Lung (tissue), 12 donors: ENCODE results near the gene GFRA1. TPM values are rescaled to one million over a fixed set of nuclear protein-coding genes. Genes with fewer than 3 reads are reported as not detected.

ENCODE experiments used
- ATAC-seq: fragments of 200-7000 bp; cut with Tn5 transposase; one replicate; pipeline ENCODE4 v1.9.1; 2020; ENCODE audit warnings: moderate number of reproducible peaks; ENCODE audit not compliant: insufficient read depth, low FRiP score
- DNase-seq, 3 donors: peaks; one replicate each; pipeline ENCODE4 v3.0.0-alpha.2; 2013 to 2017
- H3K27ac ChIP-seq, 2 donors: one replicate each; pipeline ENCODE4 v1.5.1; 2013; ENCODE audit warnings: mild to moderate bottlenecking in 2 of 2, moderate library complexity in 2 of 2, control low read depth in 1 of 2, inconsistent platforms in 1 of 2, low read depth in 1 of 2, low read length in 1 of 2
- H3K27me3 ChIP-seq, 3 donors: one replicate each; pipeline ENCODE4 v1.5.1; 2013; ENCODE audit warnings: low read length in 2 of 3; ENCODE audit not compliant: control insufficient read depth in 3 of 3, insufficient read depth in 3 of 3
- H3K36me3 ChIP-seq, 4 donors: one replicate each; pipeline ENCODE4 v1.5.1; 2013; ENCODE audit warnings: low read length in 4 of 4, mild to moderate bottlenecking in 1 of 4, moderate library complexity in 1 of 4; ENCODE audit not compliant: control insufficient read depth in 4 of 4, insufficient read depth in 4 of 4
- H3K4me1 ChIP-seq, 5 donors: one replicate each; pipeline ENCODE4 v1.5.1; 2013; ENCODE audit warnings: low read length in 5 of 5, mild to moderate bottlenecking in 2 of 5, moderate library complexity in 1 of 5; ENCODE audit not compliant: control insufficient read depth in 5 of 5, insufficient read depth in 5 of 5
- H3K4me3 ChIP-seq: one replicate; pipeline ENCODE4 v1.5.1; 2013; ENCODE audit warnings: mild to moderate bottlenecking, control low read depth, moderate library complexity
- H3K9ac ChIP-seq, 2 donors: one replicate each; pipeline ENCODE4 v1.5.1; 2013; ENCODE audit warnings: low read length in 2 of 2, control low read depth in 1 of 2; ENCODE audit not compliant: insufficient read depth in 1 of 2
- H3K9me3 ChIP-seq, 4 donors: one replicate each; pipeline ENCODE4 v1.5.1; 2013; ENCODE audit warnings: low read length in 3 of 4, mild to moderate bottlenecking in 1 of 4, moderate library complexity in 1 of 4; ENCODE audit not compliant: control insufficient read depth in 4 of 4, insufficient read depth in 3 of 4
- CTCF ChIP-seq: IDR thresholded peaks from 2 replicates; pipeline ENCODE4 v1.5.1; 2012; ENCODE audit warnings: mild to moderate bottlenecking; ENCODE audit errors: control extremely low read depth, extremely low read depth
- WGBS, 2 donors: extraction: QIAGEN DNeasy Blood & Tissue Kit; methylation state at CpG; one replicate each; pipeline ENCODE4 v1.1.7; 2013; 5-methylcytosine and 5-hydroxymethylcytosine counted together
- polyA plus RNA-seq, 2 donors: library from polyadenylated mRNA; stranded (reverse); fragments of 200-250 nt; gene quantifications; one replicate each; pipeline ENCODE4 v1.2.1, GENCODE V29; 2013
- total RNA-seq, 2 donors: library from RNA; depleted of rRNA in 1 of 2; stranded (reverse); fragments of >200 nt in 1 of 2; gene quantifications; one replicate each; pipeline ENCODE4 v1.2.1, GENCODE V29; 2014 to 2021
- donor health status: control.
- donor health status: control.
- donor health status: Bipolar disorder and iron deficiency.
- donor health status: healthy.
- donor health status: DM: yes; HTN: yes; CAD: no.

Gene GFRA1
- total and polyA plus RNA-seq, 4 donors: 0.51 to 30.4 (median 1.4) TPM

- no peaks in the 10 kb centered on the region for H3K9me3 ChIP-seq
- no peak overlapping the region for H3K4me3 ChIP-seq
- H3K27me3 ChIP-seq: no peaks in the 10 kb centered on the region
- no peak for ATAC-seq
- WGBS, 2 donors: 52 to 62% methylated on average over 12 of the region's 12 CpGs
- DNase-seq: no peak
- no peak overlapping the region for H3K27ac ChIP-seq
- H3K4me1 ChIP-seq: no peaks in the 10 kb centered on the region
- no peaks in the 10 kb centered on the region for H3K36me3 ChIP-seq
- H3K9ac ChIP-seq: no peak overlapping the region
- no peak for TF ChIP-seq CTCF
Observed at GRCh38 chr10:116120688-116121455, 152.1 kb downstream of the GFRA1 start.

GRCh38 chr10:116118847-116119246 is 154.2 kb downstream of the GFRA1 start:
- no peak for TF ChIP-seq CTCF
- WGBS, 2 donors: 58 to 67% methylated on average over 2 of the region's 2 CpGs
- DNase-seq: no peak
- H3K27ac ChIP-seq: no peak overlapping the region
- no peaks in the 10 kb centered on the region for H3K9me3 ChIP-seq
- no peaks in the 10 kb centered on the region for H3K36me3 ChIP-seq
- no peaks in the 10 kb centered on the region for H3K4me1 ChIP-seq
- H3K4me3 ChIP-seq: no peak overlapping the region
- ATAC-seq: no peak
- no peaks in the 10 kb centered on the region for H3K27me3 ChIP-seq
- H3K9ac ChIP-seq: no peak overlapping the region

GRCh38 chr10:116115797-116116196 is 157.2 kb downstream of the GFRA1 start:
- no peaks in the 10 kb centered on the region for H3K36me3 ChIP-seq
- no peak for TF ChIP-seq CTCF
- DNase-seq (no peak), ATAC-seq (no peak)
- WGBS, 2 donors: 88 to 91% methylated on average over 5 of the region's 5 CpGs
- no peaks in the 10 kb centered on the region for H3K4me1 ChIP-seq
- no peak overlapping the region for H3K4me3 ChIP-seq
- no peaks in the 10 kb centered on the region for H3K9me3 ChIP-seq
- no peak overlapping the region for H3K27ac ChIP-seq
- no peaks in the 10 kb centered on the region for H3K27me3 ChIP-seq
- H3K9ac ChIP-seq: no peak overlapping the region
